ENCODE measurements around the gene PARP8.

DNA sequence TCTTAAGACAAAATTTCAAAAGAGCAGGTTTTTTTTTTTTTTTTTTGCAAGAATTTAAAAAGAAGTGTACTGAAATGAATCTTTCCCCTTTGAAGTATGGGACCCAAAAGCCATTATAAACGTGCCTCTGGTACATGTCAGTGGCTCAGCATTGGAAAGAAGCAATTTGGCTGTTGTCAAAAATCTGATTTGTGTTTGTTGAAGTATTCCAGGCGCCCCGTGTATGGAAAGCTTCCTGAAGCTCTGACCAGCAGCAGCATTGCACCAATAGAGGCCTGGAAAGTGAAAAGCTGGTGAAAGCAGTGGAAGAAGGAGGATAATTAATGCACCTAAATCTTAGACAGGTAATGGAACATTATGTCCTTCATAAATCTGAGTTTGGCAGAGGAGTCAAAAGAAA is 215.0 kb downstream of the PARP8 start:
- TF ChIP-seq, protein P1, sequence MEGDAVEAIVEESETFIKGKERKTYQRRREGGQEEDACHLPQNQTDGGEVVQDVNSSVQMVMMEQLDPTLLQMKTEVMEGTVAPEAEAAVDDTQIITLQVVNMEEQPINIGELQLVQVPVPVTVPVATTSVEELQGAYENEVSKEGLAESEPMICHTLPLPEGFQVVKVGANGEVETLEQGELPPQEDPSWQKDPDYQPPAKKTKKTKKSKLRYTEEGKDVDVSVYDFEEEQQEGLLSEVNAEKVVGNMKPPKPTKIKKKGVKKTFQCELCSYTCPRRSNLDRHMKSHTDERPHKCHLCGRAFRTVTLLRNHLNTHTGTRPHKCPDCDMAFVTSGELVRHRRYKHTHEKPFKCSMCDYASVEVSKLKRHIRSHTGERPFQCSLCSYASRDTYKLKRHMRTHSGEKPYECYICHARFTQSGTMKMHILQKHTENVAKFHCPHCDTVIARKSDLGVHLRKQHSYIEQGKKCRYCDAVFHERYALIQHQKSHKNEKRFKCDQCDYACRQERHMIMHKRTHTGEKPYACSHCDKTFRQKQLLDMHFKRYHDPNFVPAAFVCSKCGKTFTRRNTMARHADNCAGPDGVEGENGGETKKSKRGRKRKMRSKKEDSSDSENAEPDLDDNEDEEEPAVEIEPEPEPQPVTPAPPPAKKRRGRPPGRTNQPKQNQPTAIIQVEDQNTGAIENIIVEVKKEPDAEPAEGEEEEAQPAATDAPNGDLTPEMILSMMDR (IDR thresholded peaks at IDR 0.05), result no peak
- no peak for TF ChIP-seq POLR2AphosphoS5 (IDR thresholded peaks at IDR 0.05; ENCODE audit: insufficient read depth in 1 of 2, low read depth in 1 of 2)
- TF ChIP-seq POLR2A (IDR thresholded peaks at IDR 0.05), result no peak
